ENCODE data around the gene CGNL1. TPM values are rescaled to one million over a fixed set of nuclear protein-coding genes. Genes with fewer than 3 reads are reported as not detected.

Gene CGNL1
- total RNA-seq, 2 donors from 2014 or later = 3.9 to 4.7 TPM

GRCh38 chr15:57550640-57551039, 174.3 kb downstream of the CGNL1 start:
- H3K36me3 ChIP-seq = no peaks in the 10 kb centered on the region
- no peak overlapping the region for H3K9ac ChIP-seq (ENCODE audit: low read depth in 2 of 2, low read length in 2 of 2)
- no peaks in the 10 kb centered on the region for H3K27me3 ChIP-seq
- DNase-seq = peak; percentile 73
- no peak for TF ChIP-seq CTCF (IDR thresholded peaks at IDR 0.05)
- H3K4me1 ChIP-seq = no peaks in the 10 kb centered on the region
- intact Hi-C loops (cut with DNase I) = loop anchor here (10.0 kb wide), 2 partner anchors 194 to 514 kb away; partner anchors contain the start of gene ALDH1A2
- H3K9me3 ChIP-seq = no peaks in the 10 kb centered on the region
- no peak overlapping the region for H3K27ac ChIP-seq
- H3K4me3 ChIP-seq = no peak overlapping the region

- no peak for DNase-seq
- no peaks in the 10 kb centered on the region for H3K9me3 ChIP-seq
- H3K4me1 ChIP-seq = no peaks in the 10 kb centered on the region
- H3K27ac ChIP-seq = no peak overlapping the region
- intact Hi-C loops (cut with DNase I) = loop anchor here (10.0 kb wide), 2 partner anchors 193 to 513 kb away; partner anchors contain the start of gene ALDH1A2
- no peak for TF ChIP-seq CTCF (IDR thresholded peaks at IDR 0.05)
- no peaks in the 10 kb centered on the region for H3K36me3 ChIP-seq
- H3K27me3 ChIP-seq = no peaks in the 10 kb centered on the region
- no peak overlapping the region for H3K9ac ChIP-seq (ENCODE audit: low read depth in 2 of 2, low read length in 2 of 2)
- no peak overlapping the region for H3K4me3 ChIP-seq
Measured at GRCh38 chr15:57551715-57552677, 175.7 kb downstream of the CGNL1 start.

GRCh38 chr15:57552678-57553334, 176.5 kb downstream of the CGNL1 start:
- Histone ChIP-seq H3K9me3 (no peaks in the 10 kb centered on the region), H3K27me3 (no peaks in the 10 kb centered on the region), H3K27ac (no peak overlapping the region), H3K4me3 (no peak overlapping the region), H3K4me1 (no peaks in the 10 kb centered on the region), H3K36me3 (no peaks in the 10 kb centered on the region), H3K9ac (ENCODE audit: low read depth in 2 of 2, low read length in 2 of 2) (no peak overlapping the region)
- DNase-seq = no peak
- no peak for TF ChIP-seq CTCF (IDR thresholded peaks at IDR 0.05)
- intact Hi-C loops (cut with DNase I) = loop anchor here (10.0 kb wide), 2 partner anchors 192 to 512 kb away; partner anchors contain the start of gene ALDH1A2

- no peaks in the 10 kb centered on the region for H3K36me3 ChIP-seq
- TF ChIP-seq CTCF (IDR thresholded peaks at IDR 0.05) = no peak
- no peak overlapping the region for H3K9ac ChIP-seq (ENCODE audit: low read depth in 2 of 2, low read length in 2 of 2)
- H3K4me3 ChIP-seq = no peak overlapping the region
- intact Hi-C loops (cut with DNase I) = loop anchor here (10.0 kb wide), 2 partner anchors 191 to 511 kb away; partner anchors contain the start of gene ALDH1A2
- DNase-seq = no peak
- H3K27ac ChIP-seq = no peak overlapping the region
- H3K9me3 ChIP-seq = no peaks in the 10 kb centered on the region
- H3K4me1 ChIP-seq = no peaks in the 10 kb centered on the region
- no peaks in the 10 kb centered on the region for H3K27me3 ChIP-seq
Measured at GRCh38 chr15:57553526-57553925, 177.2 kb downstream of the CGNL1 start.

GRCh38 chr15:57554063-57554811, 177.9 kb downstream of the CGNL1 start:
- no peak overlapping the region for H3K27ac ChIP-seq
- H3K4me3 ChIP-seq = no peak overlapping the region
- no peak for TF ChIP-seq CTCF (IDR thresholded peaks at IDR 0.05)
- no peaks in the 10 kb centered on the region for H3K4me1 ChIP-seq
- H3K27me3 ChIP-seq = no peaks in the 10 kb centered on the region
- no peak overlapping the region for H3K9ac ChIP-seq (ENCODE audit: low read depth in 2 of 2, low read length in 2 of 2)
- intact Hi-C loops (cut with DNase I) = loop anchor here (10.0 kb wide), 2 partner anchors 191 to 511 kb away; partner anchors contain the start of gene ALDH1A2
- no peaks in the 10 kb centered on the region for H3K36me3 ChIP-seq
- no peak for DNase-seq
- no peaks in the 10 kb centered on the region for H3K9me3 ChIP-seq

Measured in colonic mucosa (tissue), 4 donors.